Sigmoid colon (tissue), 7 donors: ENCODE results near the gene MRNIP. TPM values are rescaled to one million over a fixed set of nuclear protein-coding genes. Genes with fewer than 3 reads are reported as not detected.

Experiments used
- DNase-seq: peaks from one replicate; pipeline ENCODE4 v3.0.0-alpha.2; 2019
- H3K27ac ChIP-seq, 4 donors: fragments of 200-600 bp; sonication (generic); one replicate each; pipeline ENCODE4 v1.5.1; 2016 to 2019; ENCODE audit warnings: mild to moderate bottlenecking in 1 of 4
- H3K27me3 ChIP-seq, 3 donors: fragments of 200-600 bp; sonication (generic); one replicate each; pipeline ENCODE4 v1.5.1; 2019; ENCODE audit warnings: mild to moderate bottlenecking in 1 of 3
- H3K36me3 ChIP-seq, 4 donors: fragments of 200-600 bp; sonication (generic); one replicate each; pipeline ENCODE4 v1.5.1; 2016 to 2019
- H3K4me1 ChIP-seq, 4 donors: fragments of 200-600 bp; sonication (generic); one replicate each; pipeline ENCODE4 v1.5.1; 2017 to 2019
- H3K4me3 ChIP-seq, 4 donors: fragments of 200-600 bp; sonication (generic); one replicate each; pipeline ENCODE4 v1.5.1; 2017 to 2019; ENCODE audit warnings: mild to moderate bottlenecking in 2 of 4, moderate library complexity in 1 of 4
- H3K9me3 ChIP-seq, 4 donors: fragments of 200-600 bp in 3 of 4; sonication (generic) in 3 of 4; one replicate each; pipeline versions ENCODE4 v1.5.1 to v1.6.1; 2013 to 2019
- CTCF ChIP-seq, 4 experiments: fragments of 450-650 bp in 3 of 4; fragments of 200-600 bp in 1 of 4; IDR thresholded peaks; one replicate each; pipeline ENCODE4 v1.5.1; 2016 to 2019; ENCODE audit warnings: antibody characterized with exemption in 4 of 4, mild to moderate bottlenecking in 3 of 4, moderate library complexity in 2 of 4
- EP300 ChIP-seq, 4 donors: sonication (generic); formaldehyde crosslinking; IDR thresholded peaks; one replicate each; pipeline ENCODE4 v1.6.1; 2017; ENCODE audit warnings: antibody characterized with exemption in 4 of 4
- POLR2A ChIP-seq, 2 donors: fragments of 450-650 bp; IDR thresholded peaks; one replicate each; pipeline ENCODE4 v1.6.1; 2016; ENCODE audit warnings: antibody characterized with exemption in 2 of 2, mild to moderate bottlenecking in 2 of 2, moderate library complexity in 2 of 2
- POLR2AphosphoS5 ChIP-seq, 4 donors: sonication (generic); formaldehyde crosslinking; IDR thresholded peaks; one replicate each; pipeline ENCODE4 v1.6.1; 2017; ENCODE audit warnings: antibody characterized with exemption in 4 of 4
- WGBS, 2 donors: extraction: QIAGEN DNeasy Blood & Tissue Kit; methylation state at CpG; one replicate each; pipeline ENCODE4 v1.1.7; 2013; 5-methylcytosine and 5-hydroxymethylcytosine counted together
- intact Hi-C: fragments of 100-400 bp; cut with DNase I; formaldehyde crosslinking; loops from one replicate; pipeline ENCODE4 v1.15.1; 2023
- polyA plus RNA-seq, 3 donors: library from polyadenylated mRNA; stranded (reverse); fragments of 200-250 nt; gene quantifications; one replicate each; pipeline ENCODE4 v1.2.3, GENCODE V29; 2013
- total RNA-seq, 4 donors: library from RNA; depleted of rRNA; stranded (reverse); fragments of >200 nt; gene quantifications; one replicate each; pipeline ENCODE4 v1.1.0, GENCODE V29; 2016
- donor health status: healthy with polysubstance abuse.
- donor health status: Bipolar disorder and iron deficiency.
- donor health status: healthy.

Gene MRNIP
- total and polyA plus RNA-seq, 7 donors = 8.3 to 59.8 (median 30.7) TPM

- peaks cover 20 to 82% (median 33%) of the 10 kb centered on the region in 4 donors for H3K36me3 ChIP-seq
- no peak for TF ChIP-seq POLR2A (IDR thresholded peaks at IDR 0.05)
- TF ChIP-seq POLR2AphosphoS5 (IDR thresholded peaks at IDR 0.05) = no peak
- no peak for TF ChIP-seq EP300 (IDR thresholded peaks at IDR 0.05)
- no peak for TF ChIP-seq CTCF (IDR thresholded peaks at IDR 0.05)
- WGBS, 2 donors = 95 to 96% methylated on average over 31 of the region's 31 CpGs
Observed at GRCh38 chr5:179879003-179879689, 20.5 kb upstream of the MRNIP start.

GRCh38 chr5:179878222-179879002 is 19.8 kb upstream of the MRNIP start:
- TF ChIP-seq EP300 (IDR thresholded peaks at IDR 0.05) = no peak
- TF ChIP-seq POLR2AphosphoS5 (IDR thresholded peaks at IDR 0.05) = no peak
- TF ChIP-seq CTCF (IDR thresholded peaks at IDR 0.05) = no peak
- TF ChIP-seq POLR2A (IDR thresholded peaks at IDR 0.05) = no peak
- Histone ChIP-seq H3K27me3 (no peaks in the 10 kb centered on the region), H3K4me1 (no peaks in the 10 kb centered on the region), H3K4me3 (no peak overlapping the region), H3K27ac (no peak overlapping the region), H3K36me3 (peaks cover 17 to 82% (median 29%) of the 10 kb centered on the region in 4 donors), H3K9me3 (peaks cover 0 to 7% (median 2%) of the 10 kb centered on the region in 4 donors)
- WGBS, 2 donors = 92 to 93% methylated on average over 26 of the region's 26 CpGs
- DNase-seq = no peak
- intact Hi-C loops = no loop called here

More at GRCh38 chr5:179879003-179879689, 20.5 kb upstream of the MRNIP start:
- no peak for DNase-seq
- no peak overlapping the region for H3K27ac ChIP-seq
- intact Hi-C loops = no loop called here
- no peaks in the 10 kb centered on the region for H3K4me1 ChIP-seq
- H3K9me3 ChIP-seq = peaks cover 0 to 11% (median 4%) of the 10 kb centered on the region in 4 donors
- no peaks in the 10 kb centered on the region for H3K27me3 ChIP-seq
- no peak overlapping the region for H3K4me3 ChIP-seq

- intact Hi-C loops = no loop called here
- TF ChIP-seq EP300 (IDR thresholded peaks at IDR 0.05) (no peak), POLR2AphosphoS5 (IDR thresholded peaks at IDR 0.05) (no peak), CTCF (IDR thresholded peaks at IDR 0.05) (no peak), POLR2A (IDR thresholded peaks at IDR 0.05) (no peak)
- Histone ChIP-seq H3K36me3 (peaks cover 29 to 85% (median 37%) of the 10 kb centered on the region in 4 donors), H3K4me1 (no peaks in the 10 kb centered on the region), H3K27ac (no peak overlapping the region), H3K4me3 (no peak overlapping the region), H3K9me3 (no peaks in the 10 kb centered on the region), H3K27me3 (no peaks in the 10 kb centered on the region)
- no peak for DNase-seq
- 93 to 96% methylated on average over 3 of the region's 3 CpGs for WGBS, 2 donors
Observed at GRCh38 chr5:179876610-179876952, 18.0 kb upstream of the MRNIP start.

- intact Hi-C loops = no loop called here
- WGBS, 2 donors = 91 to 95% methylated on average over 16 of the region's 16 CpGs
- H3K4me1 ChIP-seq = no peaks in the 10 kb centered on the region
- peaks cover 29 to 91% (median 37%) of the 10 kb centered on the region in 4 donors for H3K36me3 ChIP-seq
- TF ChIP-seq POLR2AphosphoS5 (IDR thresholded peaks at IDR 0.05) (no peak), CTCF (IDR thresholded peaks at IDR 0.05) (no peak), POLR2A (IDR thresholded peaks at IDR 0.05) (no peak), EP300 (IDR thresholded peaks at IDR 0.05) (no peak)
- no peaks in the 10 kb centered on the region for H3K27me3 ChIP-seq
- no peak overlapping the region for H3K4me3 ChIP-seq
- no peaks in the 10 kb centered on the region for H3K9me3 ChIP-seq
- DNase-seq = no peak
- H3K27ac ChIP-seq = no peak overlapping the region
Observed at GRCh38 chr5:179875741-179876609, 17.4 kb upstream of the MRNIP start.
